Immature natural killer cell (primary cell): ENCODE measurements around the gene OR2G3. TPM values are rescaled to one million over a fixed set of nuclear protein-coding genes. Genes with fewer than 3 reads are reported as not detected.
A peak's percentile ranks its signal among the peaks of the same experiment; 100 is the strongest.

Source experiments
- DNase-seq, 3 donors: peaks; one replicate each; pipeline ENCODE4 v3.0.0; 2022; ENCODE audit warnings: mixed read lengths in 1 of 3
- H3K27ac Mint-ChIP-seq, 6 donors: one replicate each; pipeline ENCODE4 v1.8.0; 2020; ENCODE audit warnings: mixed read lengths in 6 of 6, mild to moderate bottlenecking in 5 of 6, inconsistent platforms in 4 of 6, moderate library complexity in 3 of 6
- H3K27me3 Mint-ChIP-seq, 3 donors: one replicate each; pipeline ENCODE4 v1.8.0; 2020 to 2021; ENCODE audit warnings: low read depth in 3 of 3, mild to moderate bottlenecking in 3 of 3, mixed read lengths in 3 of 3, moderate library complexity in 3 of 3, inconsistent platforms in 1 of 3
- H3K36me3 Mint-ChIP-seq, 3 donors: one replicate each; pipeline ENCODE4 v1.8.0; 2020; ENCODE audit warnings: mixed read lengths in 3 of 3, inconsistent platforms in 2 of 3, mild to moderate bottlenecking in 2 of 3
- H3K4me1 Mint-ChIP-seq, 2 donors: one replicate each; pipeline ENCODE4 v1.8.0; 2020; ENCODE audit warnings: inconsistent platforms in 2 of 2, mild to moderate bottlenecking in 2 of 2, mixed read lengths in 2 of 2, moderate library complexity in 1 of 2
- H3K4me3 Mint-ChIP-seq, 5 donors: one replicate each; pipeline ENCODE4 v1.8.0; 2020; ENCODE audit warnings: mild to moderate bottlenecking in 5 of 5, mixed read lengths in 5 of 5, inconsistent platforms in 3 of 5, moderate library complexity in 3 of 5
- H3K9me3 Mint-ChIP-seq, 6 donors: one replicate each; pipeline ENCODE4 v1.8.0; 2020; ENCODE audit warnings: mild to moderate bottlenecking in 6 of 6, mixed read lengths in 6 of 6, inconsistent platforms in 4 of 6, moderate library complexity in 3 of 6
- polyA plus RNA-seq, 3 donors: library from polyadenylated mRNA; unstranded; fragments of 300-500 nt; fragmentation: Illumina TruSeq; gene quantifications; one replicate each; pipeline ENCODE4 v1.2.3, GENCODE V29; 2021

Gene OR2G3
- not detected for polyA plus RNA-seq

DNA sequence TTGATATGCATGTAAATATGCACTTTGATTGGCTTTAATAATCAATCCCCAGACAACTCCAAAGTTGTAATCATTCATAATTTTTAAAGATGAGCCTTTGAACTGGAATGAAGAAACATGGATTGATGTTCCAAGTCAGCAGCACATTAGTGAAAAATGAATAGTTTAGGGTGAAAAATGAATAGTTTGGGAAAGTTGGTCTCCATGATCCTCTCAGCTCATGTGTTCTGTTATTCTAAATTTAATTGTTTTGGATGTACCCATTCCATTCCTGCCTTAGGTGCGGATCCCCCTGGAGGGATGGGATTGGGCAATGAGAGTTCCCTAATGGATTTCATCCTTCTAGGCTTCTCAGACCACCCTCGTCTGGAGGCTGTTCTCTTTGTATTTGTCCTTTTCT is at the start of gene OR2G3:
OR2G3 (plus strand) TSS at position 301 of the 400 bp plus-strand sequence; CDS start at position 301, 0 bp downstream.
- H3K27ac Mint-ChIP-seq: no peak within 1 kb of the TSS
- no peaks in the 10 kb centered on the region for H3K36me3 Mint-ChIP-seq
- H3K4me3 Mint-ChIP-seq: no peak within 1 kb of the TSS
- H3K27me3 Mint-ChIP-seq: peaks cover 0 to 3% (median 0%) of the 10 kb centered on the region in 3 donors
- no peaks in the 10 kb centered on the region for H3K4me1 Mint-ChIP-seq
- H3K9me3 Mint-ChIP-seq: peaks cover 0 to 10% (median 0%) of the 10 kb centered on the region in 6 donors
- no peak for DNase-seq

DNA sequence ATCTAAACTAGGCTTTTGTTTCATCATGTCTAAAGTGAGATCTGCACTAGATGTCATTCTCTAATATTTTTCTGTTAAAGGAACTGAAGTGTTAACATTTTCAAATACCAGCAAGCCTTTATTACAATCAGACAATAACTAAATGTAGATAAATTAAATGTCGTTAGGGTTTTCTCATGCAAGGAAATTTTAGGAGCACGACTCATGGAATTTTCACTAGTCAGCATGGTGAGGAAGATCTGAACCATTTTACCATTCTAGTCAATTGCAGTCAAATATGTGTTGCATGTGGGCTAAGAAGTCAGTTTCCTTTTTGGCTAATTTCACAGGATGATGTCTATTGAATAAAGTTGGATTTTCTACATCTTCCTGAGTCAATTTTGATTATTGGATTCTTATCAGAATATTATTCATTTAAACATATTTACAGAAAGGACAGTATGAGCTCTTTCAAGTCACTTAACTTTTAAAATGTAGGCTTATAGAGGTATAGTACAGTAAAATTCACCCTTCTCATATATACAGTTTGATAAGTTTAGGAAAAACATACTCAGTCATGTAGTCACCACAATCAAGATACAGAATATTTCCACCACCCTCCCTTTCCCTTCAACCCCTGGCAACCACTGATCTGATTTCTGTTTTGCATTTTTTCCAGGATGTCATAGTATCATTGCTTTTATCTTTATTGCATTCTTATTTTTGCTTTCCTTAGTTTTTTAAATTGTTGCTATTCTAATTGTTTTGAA is 47.3 kb upstream of the OR2G3 start:
- no peaks in the 10 kb centered on the region for H3K36me3 Mint-ChIP-seq
- DNase-seq: no peak
- no peaks in the 10 kb centered on the region for H3K9me3 Mint-ChIP-seq
- H3K4me1 Mint-ChIP-seq: no peaks in the 10 kb centered on the region
- H3K27me3 Mint-ChIP-seq: peaks cover 0 to 3% (median 0%) of the 10 kb centered on the region in 3 donors
- H3K4me3 Mint-ChIP-seq: no peak overlapping the region
- H3K27ac Mint-ChIP-seq: no peak overlapping the region

- H3K9me3 Mint-ChIP-seq: no peaks in the 10 kb centered on the region
- no peak for DNase-seq
- no peak overlapping the region for H3K4me3 Mint-ChIP-seq
- no peak overlapping the region for H3K27ac Mint-ChIP-seq
- H3K4me1 Mint-ChIP-seq: no peaks in the 10 kb centered on the region
- peaks cover 0 to 1% (median 0%) of the 10 kb centered on the region in 3 donors for H3K27me3 Mint-ChIP-seq
- H3K36me3 Mint-ChIP-seq: no peaks in the 10 kb centered on the region
Observed at GRCh38 chr1:247561711-247562110, 43.7 kb upstream of the OR2G3 start.

DNA sequence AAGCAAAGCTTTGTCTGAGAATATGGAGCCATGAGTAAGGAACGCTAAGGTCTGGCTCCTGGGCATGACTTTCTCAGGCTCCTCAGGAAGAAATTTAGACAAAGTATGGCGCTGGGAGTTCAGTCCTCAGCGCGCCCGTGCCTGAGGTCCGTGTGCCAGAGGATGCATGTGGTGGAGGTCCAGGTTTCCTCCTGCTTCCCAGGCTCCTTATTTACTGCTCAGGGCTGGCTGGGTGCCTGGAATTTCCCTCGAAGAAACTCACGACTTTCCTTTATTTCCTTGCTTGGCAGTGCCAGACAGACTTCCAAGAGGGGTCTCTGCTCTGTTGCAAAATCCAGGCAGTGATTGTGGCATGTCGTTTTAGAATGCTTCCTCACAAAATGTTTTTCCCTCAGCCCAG is 43.2 kb upstream of the OR2G3 start:
- Mint-ChIP-seq H3K36me3 (no peaks in the 10 kb centered on the region), H3K27me3 (peaks cover 0 to 1% (median 0%) of the 10 kb centered on the region in 3 donors), H3K4me3 (no peak overlapping the region), H3K27ac (no peak overlapping the region), H3K4me1 (no peaks in the 10 kb centered on the region), H3K9me3 (no peaks in the 10 kb centered on the region)
- DNase-seq: no peak

GRCh38 chr1:247574236-247574635 is 31.1 kb upstream of the OR2G3 start:
- no peaks in the 10 kb centered on the region for H3K36me3 Mint-ChIP-seq
- peaks cover 0 to 3% (median 0%) of the 10 kb centered on the region in 3 donors for H3K27me3 Mint-ChIP-seq
- no peak for DNase-seq
- no peak overlapping the region for H3K27ac Mint-ChIP-seq
- H3K4me1 Mint-ChIP-seq: no peaks in the 10 kb centered on the region
- no peak overlapping the region for H3K4me3 Mint-ChIP-seq
- peaks cover 0 to 6% (median 2%) of the 10 kb centered on the region in 6 donors for H3K9me3 Mint-ChIP-seq

GRCh38 chr1:247574664-247575063 is 30.7 kb upstream of the OR2G3 start:
- H3K27me3 Mint-ChIP-seq: peaks cover 0 to 3% (median 0%) of the 10 kb centered on the region in 3 donors
- peaks cover 0 to 6% (median 2%) of the 10 kb centered on the region in 6 donors for H3K9me3 Mint-ChIP-seq
- H3K4me1 Mint-ChIP-seq: no peaks in the 10 kb centered on the region
- DNase-seq: no peak
- H3K27ac Mint-ChIP-seq: no peak overlapping the region
- no peaks in the 10 kb centered on the region for H3K36me3 Mint-ChIP-seq
- H3K4me3 Mint-ChIP-seq: no peak overlapping the region

DNA sequence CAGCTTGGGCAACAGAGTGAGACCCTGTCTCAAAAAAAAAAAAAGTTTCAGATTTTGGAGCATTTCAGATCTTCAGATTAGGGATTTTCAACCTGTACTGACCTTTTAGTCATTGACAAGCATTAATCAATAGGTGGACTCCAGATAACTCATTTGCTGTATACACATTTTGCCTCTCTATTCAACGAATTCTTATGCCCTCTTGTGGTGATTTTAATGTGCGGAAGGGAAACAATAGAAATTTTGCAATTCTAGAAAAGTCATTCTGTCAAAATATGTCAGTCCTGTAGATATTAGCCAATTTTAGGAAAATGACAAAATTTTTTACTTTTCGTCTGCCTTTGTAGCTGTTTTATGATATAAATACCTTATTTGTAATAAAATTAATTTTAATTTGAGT is 28.9 kb upstream of the OR2G3 start:
- Mint-ChIP-seq H3K4me3 (no peak overlapping the region), H3K4me1 (no peaks in the 10 kb centered on the region), H3K36me3 (no peaks in the 10 kb centered on the region), H3K9me3 (peaks cover 0 to 6% (median 0%) of the 10 kb centered on the region in 6 donors), H3K27ac (no peak overlapping the region), H3K27me3 (peaks cover 0 to 3% (median 0%) of the 10 kb centered on the region in 3 donors)
- no peak for DNase-seq

GRCh38 chr1:247578946-247579460 is 26.4 kb upstream of the OR2G3 start:
- H3K4me3 Mint-ChIP-seq: no peak overlapping the region
- no peaks in the 10 kb centered on the region for H3K36me3 Mint-ChIP-seq
- no peak for DNase-seq
- no peaks in the 10 kb centered on the region for H3K9me3 Mint-ChIP-seq
- no peak overlapping the region for H3K27ac Mint-ChIP-seq
- H3K27me3 Mint-ChIP-seq: peaks cover 0 to 2% (median 0%) of the 10 kb centered on the region in 3 donors
- no peaks in the 10 kb centered on the region for H3K4me1 Mint-ChIP-seq

GRCh38 chr1:247588060-247588459 is 17.3 kb upstream of the OR2G3 start, which contains the start of gene OR2G2:
Gene OR2G2, plus strand, starts transcription at chr1:247588360. Its CDS starts 0 bp downstream, at chr1:247588360.
- Mint-ChIP-seq H3K27me3 (peaks cover 0 to 2% (median 2%) of the 10 kb centered on the region in 3 donors), H3K36me3 (no peaks in the 10 kb centered on the region), H3K9me3 (peaks cover 0 to 4% (median under 1%) of the 10 kb centered on the region in 6 donors), H3K4me1 (no peaks in the 10 kb centered on the region), H3K27ac (no peak within 1 kb of the TSS), H3K4me3 (no peak within 1 kb of the TSS)
- DNase-seq: no peak

DNA sequence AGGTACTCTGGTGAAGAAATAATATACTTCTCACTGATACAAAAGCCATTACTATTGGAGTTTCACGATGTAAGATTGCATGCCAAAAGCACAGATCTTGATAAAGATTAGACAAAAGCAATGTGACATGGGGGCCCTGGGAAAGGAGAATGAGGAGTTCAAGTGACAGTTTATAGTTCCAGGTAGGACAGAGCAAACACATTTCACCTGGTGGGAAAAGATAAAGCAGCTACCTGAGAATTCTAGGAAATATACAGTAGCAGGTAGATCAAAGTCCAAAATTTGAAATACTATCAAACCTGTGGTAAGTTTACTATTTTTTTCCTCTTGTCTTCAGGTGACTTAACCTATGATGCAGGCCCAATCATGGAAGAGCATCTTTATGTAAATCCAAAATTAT is 8.0 kb downstream of the OR2G3 start:
- peaks cover 0 to 6% (median 0%) of the 10 kb centered on the region in 6 donors for H3K9me3 Mint-ChIP-seq
- H3K27me3 Mint-ChIP-seq: peaks cover 0 to 4% (median 0%) of the 10 kb centered on the region in 3 donors
- no peak overlapping the region for H3K27ac Mint-ChIP-seq
- no peak for DNase-seq
- H3K36me3 Mint-ChIP-seq: no peaks in the 10 kb centered on the region
- no peak overlapping the region for H3K4me3 Mint-ChIP-seq
- no peaks in the 10 kb centered on the region for H3K4me1 Mint-ChIP-seq

GRCh38 chr1:247614625-247615024 is 9.2 kb downstream of the OR2G3 start:
- DNase-seq: no peak
- peaks cover 0 to 6% (median 0%) of the 10 kb centered on the region in 6 donors for H3K9me3 Mint-ChIP-seq
- no peak overlapping the region for H3K27ac Mint-ChIP-seq
- no peaks in the 10 kb centered on the region for H3K36me3 Mint-ChIP-seq
- H3K27me3 Mint-ChIP-seq: peaks cover 0 to 2% (median 0%) of the 10 kb centered on the region in 3 donors
- H3K4me3 Mint-ChIP-seq: no peak overlapping the region
- H3K4me1 Mint-ChIP-seq: no peaks in the 10 kb centered on the region

GRCh38 chr1:247627951-247628350 is 22.6 kb downstream of the OR2G3 start:
- Mint-ChIP-seq H3K36me3 (no peaks in the 10 kb centered on the region), H3K27ac (no peak overlapping the region), H3K9me3 (peaks cover 0 to 8% (median 4%) of the 10 kb centered on the region in 6 donors), H3K4me1 (no peaks in the 10 kb centered on the region), H3K27me3 (peaks cover 0 to 4% (median 2%) of the 10 kb centered on the region in 3 donors), H3K4me3 (no peak overlapping the region)
- no peak for DNase-seq

GRCh38 chr1:247638011-247638410 is 32.6 kb downstream of the OR2G3 start:
- Mint-ChIP-seq H3K27me3 (peaks cover 5 to 7% (median 5%) of the 10 kb centered on the region in 3 donors), H3K27ac (no peak overlapping the region), H3K36me3 (no peaks in the 10 kb centered on the region), H3K9me3 (peaks cover 0 to 14% (median 5%) of the 10 kb centered on the region in 6 donors), H3K4me3 (no peak overlapping the region), H3K4me1 (peaks cover 2 to 5% of the 10 kb centered on the region in 2 donors)
- DNase-seq: no peak

GRCh38 chr1:247638781-247639180 is 33.4 kb downstream of the OR2G3 start:
- no peaks in the 10 kb centered on the region for H3K36me3 Mint-ChIP-seq
- peak overlapping the region in 4 of 5 donors; percentile 6 to 70 (median 36) for H3K4me3 Mint-ChIP-seq
- H3K27me3 Mint-ChIP-seq: peaks cover 4 to 7% (median 5%) of the 10 kb centered on the region in 3 donors
- DNase-seq: no peak
- peaks cover 0 to 14% (median 5%) of the 10 kb centered on the region in 6 donors for H3K9me3 Mint-ChIP-seq
- no peak overlapping the region for H3K27ac Mint-ChIP-seq
- peaks cover 2 to 5% of the 10 kb centered on the region in 2 donors for H3K4me1 Mint-ChIP-seq
